NK-92 treated with Interleukin-12 subunit alpha and Interleukin-12 subunit beta, amount 100 ng/mL, for 24 hours (cell line): Measurements from ENCODE around the gene MGAT3.
"Not testable (repeated sequence)": the region's sequence is repeated elsewhere in the genome, so short reads cannot be mapped to it uniquely, and the experiment has no call there.

ENCODE experiments used
- DNase-seq: peaks from one replicate; lab custom pipeline; 2025; lab: John Stamatoyannopoulos, UW

The MGAT3 gene

GRCh38 chr22:39490966-39491680 is 34.3 kb downstream of the MGAT3 start:
- no peak for DNase-seq

GRCh38 chr22:39491696-39492095 is 34.9 kb downstream of the MGAT3 start:
- DNase-seq = no peak

- no peak for DNase-seq
Observed at GRCh38 chr22:39492186-39492585, 35.4 kb downstream of the MGAT3 start.

DNA sequence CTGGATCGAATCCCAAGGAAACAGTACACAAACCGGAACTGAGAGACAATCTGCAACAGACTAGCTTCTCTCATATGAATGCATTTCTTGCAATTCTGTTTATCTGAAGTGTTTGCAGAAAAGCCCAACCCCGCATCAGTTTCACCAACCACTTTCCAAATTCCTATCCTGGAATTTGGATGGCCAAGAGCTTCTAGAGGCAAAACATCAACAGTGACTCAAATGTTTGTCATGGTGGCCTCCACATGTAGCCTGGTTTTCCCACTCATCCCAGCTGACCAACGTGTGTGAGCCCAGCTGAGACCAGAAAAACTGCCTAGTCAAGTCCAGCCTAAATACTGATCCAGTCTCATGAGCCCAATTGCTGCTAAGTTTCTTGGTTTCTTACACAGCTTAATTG is 36.9 kb downstream of the MGAT3 start:
- no peak for DNase-seq

DNA sequence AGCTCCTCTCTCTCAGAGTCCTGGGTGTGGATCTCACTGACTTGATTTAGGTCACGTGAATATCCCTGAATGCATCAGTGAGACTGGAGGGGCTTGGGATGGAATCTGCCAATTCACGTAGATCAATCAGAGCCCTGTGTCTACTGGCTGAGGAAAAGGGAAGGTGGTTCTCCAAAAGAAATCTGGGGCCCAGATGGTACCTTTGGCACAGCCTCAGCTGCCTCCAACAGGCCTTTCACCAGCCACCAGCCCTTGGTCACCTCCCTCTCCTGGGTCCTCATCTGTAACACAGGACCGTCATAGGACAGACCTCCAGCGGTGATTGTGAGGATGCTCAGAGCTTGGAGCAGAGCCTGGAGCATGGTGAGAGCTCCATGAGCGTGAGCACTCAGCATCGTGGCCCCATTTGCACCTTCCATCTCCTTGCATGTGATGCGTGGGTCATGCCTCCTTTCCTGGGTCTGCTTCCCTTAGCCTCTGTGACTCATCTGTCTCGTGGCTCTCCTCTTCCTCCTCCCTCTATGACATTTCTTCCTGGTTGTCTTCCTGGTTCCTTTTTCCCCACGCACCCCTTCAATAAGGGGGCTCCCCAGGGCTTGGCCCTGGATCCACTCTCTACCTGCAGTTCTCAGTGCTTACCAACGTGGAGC is 37.8 kb downstream of the MGAT3 start:
- no peak for DNase-seq

DNA sequence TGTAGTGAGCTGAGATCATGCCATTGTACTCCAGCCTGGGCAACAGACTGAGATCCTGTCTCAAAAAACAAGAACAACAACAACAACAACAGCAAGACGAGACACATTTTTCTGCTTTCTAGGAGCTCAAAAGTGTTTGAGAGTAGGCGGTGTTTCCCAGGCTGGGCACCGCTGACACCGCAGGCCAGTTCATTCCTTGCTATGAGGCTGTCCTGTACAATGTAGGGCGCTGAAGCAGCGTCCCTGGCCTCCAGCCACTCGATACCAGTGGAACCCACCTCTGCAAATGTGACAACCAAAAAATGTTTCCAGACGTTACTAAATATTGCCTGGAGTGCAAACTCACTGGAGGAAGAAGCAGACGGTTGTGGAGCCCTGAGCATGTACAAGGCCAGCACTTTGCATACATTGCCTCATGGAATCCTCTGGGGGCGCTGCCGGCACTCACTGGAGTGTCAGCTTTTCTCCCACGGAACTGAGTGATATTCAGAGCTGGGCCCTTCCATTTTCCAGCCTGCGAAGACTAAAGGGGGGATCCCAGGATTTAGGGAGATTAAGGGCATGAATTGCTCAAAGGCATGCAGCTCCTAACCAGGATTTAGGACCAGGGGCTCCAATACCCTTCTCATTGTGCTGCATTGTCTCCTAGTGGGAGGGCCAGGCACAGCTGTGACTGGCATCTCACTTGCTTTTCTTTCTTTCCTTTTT is 39.5 kb downstream of the MGAT3 start:
- no peak for DNase-seq

GRCh38 chr22:39497429-39497828 is 40.6 kb downstream of the MGAT3 start:
- DNase-seq = no peak

- DNase-seq = no peak
Observed at GRCh38 chr22:39498368-39498767, 41.6 kb downstream of the MGAT3 start.

- DNase-seq = no peak
Observed at GRCh38 chr22:39498802-39499201, 42.0 kb downstream of the MGAT3 start.

DNA sequence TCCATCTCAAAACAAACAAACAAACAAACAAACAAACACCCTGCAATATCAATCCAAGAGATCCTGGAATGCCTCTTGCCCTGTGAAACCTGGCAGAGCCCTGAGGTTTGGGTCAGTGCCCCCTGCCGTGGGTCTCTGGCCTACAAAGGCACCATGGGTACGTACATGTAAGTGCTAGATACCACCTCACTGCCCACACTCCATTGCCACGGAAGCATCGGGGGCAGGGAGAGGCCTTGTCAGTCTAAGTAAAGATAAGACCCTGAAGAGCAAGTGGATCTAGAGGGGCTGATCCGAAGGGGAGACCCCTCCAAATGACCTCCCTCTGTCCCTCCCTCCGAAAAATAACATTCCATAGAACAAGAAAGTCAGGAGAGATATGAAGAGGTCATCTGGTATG is 43.3 kb downstream of the MGAT3 start:
- no peak for DNase-seq

- DNase-seq = no peak
Observed at GRCh38 chr22:39501644-39502108, 44.9 kb downstream of the MGAT3 start.

DNA sequence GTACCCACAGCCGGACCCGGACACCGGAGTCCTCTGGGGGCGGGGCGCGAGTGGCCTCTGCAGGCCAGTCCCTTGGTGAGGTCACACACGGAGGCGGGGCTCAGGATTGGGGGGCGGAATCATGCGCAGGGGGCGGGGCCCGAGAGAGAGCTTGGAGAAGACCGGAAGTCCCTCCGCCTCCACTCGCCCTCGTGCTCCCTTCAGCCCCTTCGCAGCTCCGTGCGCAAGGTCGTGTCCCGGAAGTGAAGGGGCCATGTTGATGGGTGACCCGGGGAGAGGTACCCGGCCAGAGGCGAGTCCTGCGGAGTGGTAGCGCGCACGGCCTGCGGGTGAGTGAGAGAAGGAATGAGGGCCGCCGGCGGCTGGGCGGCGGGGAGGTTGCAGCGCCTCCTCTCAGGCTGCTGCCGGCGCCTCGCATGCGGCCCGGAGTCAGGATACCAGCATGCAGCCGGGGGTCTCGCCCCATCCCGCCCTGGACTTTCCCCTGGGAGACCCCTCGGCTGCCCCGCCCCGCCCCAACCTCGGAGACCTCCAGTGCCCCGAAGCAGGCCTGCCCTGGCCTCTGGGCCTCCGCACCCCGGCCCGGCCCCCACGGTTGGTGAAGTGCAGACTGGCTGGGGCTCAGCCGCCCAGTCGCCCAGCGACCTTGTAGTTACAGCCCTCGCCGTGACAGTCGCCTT is 45.4 kb downstream of the MGAT3 start, which contains the start of gene MIEF1:
Gene MIEF1, plus strand, starts transcription at position 182 of the 680 bp plus-strand sequence. CDS start 9,005 bp downstream, outside the sequence.
- DNase-seq = peak; percentile 87

GRCh38 chr22:39502789-39503409 is 46.1 kb downstream of the MGAT3 start:
- no peak for DNase-seq

DNA sequence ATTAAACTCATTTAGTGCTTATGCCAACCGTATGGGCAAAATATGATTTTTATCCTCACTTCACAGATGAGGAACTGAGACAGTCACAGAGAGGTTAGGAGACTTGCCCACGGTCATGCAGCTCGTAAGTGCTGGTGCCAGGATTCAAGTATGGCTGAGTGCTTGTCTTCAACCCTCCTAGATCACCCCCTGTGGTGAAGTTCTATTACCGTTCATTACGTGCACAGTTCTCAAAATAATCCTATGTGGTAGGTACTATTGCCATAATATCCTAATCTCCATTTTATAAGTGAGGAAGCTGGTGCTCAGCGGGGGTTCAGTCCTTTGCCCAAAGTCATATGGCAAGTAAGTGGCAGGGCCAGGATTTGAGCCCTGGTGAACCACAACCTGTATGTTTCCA is 46.8 kb downstream of the MGAT3 start:
- no peak for DNase-seq

GRCh38 chr22:39504071-39504470 is 47.3 kb downstream of the MGAT3 start:
- no peak for DNase-seq

GRCh38 chr22:39507021-39507420 is 50.2 kb downstream of the MGAT3 start:
- DNase-seq = not testable (repeated sequence)

- no peak for DNase-seq
Observed at GRCh38 chr22:39508393-39508792, 51.6 kb downstream of the MGAT3 start.

DNA sequence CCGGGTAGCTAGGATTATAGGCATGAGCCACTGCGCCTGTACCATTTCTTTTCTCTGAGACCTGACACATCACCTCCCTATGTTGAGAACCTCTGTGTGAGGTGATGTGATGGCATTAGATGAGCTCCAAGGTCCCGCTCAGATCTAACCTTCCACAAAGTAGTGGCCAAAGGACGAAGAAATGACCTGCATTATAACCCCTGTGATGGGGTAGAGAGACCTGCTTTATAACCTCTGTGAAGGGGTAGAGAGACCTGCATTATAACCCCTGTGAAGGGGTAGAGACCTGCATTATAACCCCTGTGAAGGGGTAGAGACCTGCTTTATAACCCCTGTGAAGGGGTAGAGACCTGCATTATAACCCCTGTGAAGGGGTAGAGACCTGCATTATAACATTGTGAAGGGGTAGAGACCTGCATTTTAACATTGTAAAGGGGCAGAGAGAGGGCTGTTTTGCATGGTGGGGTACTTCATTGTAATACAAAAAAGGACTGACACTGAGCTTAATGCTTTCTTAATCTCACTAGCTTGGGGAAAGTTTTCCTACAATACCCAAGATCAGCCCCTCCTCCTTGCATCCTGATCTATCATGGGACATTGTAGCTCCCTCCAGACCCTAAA is 53.8 kb downstream of the MGAT3 start:
- no peak for DNase-seq

DNA sequence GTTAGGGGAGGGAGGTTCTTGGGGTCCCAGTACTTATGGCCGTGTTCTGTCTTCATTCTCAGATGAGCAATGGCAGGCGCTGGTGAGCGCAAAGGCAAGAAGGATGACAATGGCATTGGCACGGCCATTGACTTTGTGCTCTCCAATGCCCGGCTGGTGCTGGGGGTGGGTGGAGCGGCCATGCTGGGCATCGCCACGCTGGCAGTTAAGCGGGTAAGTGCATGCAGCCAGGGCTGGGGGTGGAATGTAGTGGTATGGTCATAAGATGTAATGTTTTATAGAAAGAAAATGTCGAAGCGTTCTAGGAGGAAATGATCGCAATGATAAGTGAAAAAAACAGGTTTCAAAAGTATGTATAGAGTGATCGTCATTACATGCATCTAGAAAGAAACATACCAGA is 54.4 kb downstream of the MGAT3 start:
- no peak for DNase-seq

GRCh38 chr22:39512026-39512425 is 55.2 kb downstream of the MGAT3 start:
- no peak for DNase-seq

GRCh38 chr22:39513791-39514190 is 57.0 kb downstream of the MGAT3 start:
- DNase-seq = no peak
